ENCODE measurements around the gene FAM98C. TPM values are rescaled to one million over a fixed set of nuclear protein-coding genes. Genes with fewer than 3 reads are reported as not detected.

The FAM98C gene
- total RNA-seq, 2 donors from 2014 or later = 28.4 to 33.1 TPM

DNA sequence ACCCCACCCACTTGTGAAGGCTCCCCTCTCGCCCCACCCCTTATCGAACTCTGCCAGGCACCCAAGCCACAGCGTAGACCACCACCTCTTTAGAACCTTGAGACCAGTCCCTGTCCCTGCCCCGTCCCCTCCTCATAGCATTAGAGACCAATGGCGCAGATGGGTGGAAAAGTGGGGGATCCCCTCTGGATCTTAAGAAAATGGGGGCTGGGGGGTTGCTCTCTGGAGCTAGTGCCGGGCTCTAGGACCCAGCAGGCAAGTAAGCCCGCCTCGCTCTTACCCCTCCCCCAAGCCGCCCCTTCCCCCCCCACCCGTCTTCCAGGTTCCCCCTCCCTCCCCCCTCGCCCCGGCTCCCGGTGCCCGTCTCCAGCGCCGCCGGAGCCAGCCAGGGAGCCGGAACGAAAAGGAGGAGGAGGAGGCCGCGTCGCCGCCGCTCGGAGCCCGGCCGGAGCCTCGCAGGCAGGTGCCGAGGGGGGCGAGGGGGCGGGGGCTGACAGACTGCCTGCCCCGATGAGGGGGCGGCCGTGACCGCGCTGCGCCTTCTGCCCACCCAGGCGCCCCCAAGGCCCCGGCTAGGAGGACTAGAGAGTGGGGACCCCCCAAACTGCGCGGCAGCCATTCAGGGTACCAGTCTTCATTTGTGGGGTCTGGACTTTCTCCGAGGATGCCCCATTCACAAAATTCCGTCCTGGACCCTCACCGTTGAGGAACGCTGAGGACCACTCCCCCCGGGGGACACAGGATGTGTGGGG lies 14.4 kb upstream of the FAM98C start, which contains the start of gene SPRED3:
Gene SPRED3 (plus strand): TSS at position 349 of the 752 bp plus-strand sequence. CDS start 1,606 bp downstream, outside the sequence.
- H3K27ac Mint-ChIP-seq = peak within 1 kb of the TSS in 1 of 2 donors; percentile 10
- DNase-seq (ENCODE audit: low spot score in 2 of 2) (no peak), ATAC-seq (peak in 1 of 2 donors; percentile 17)
- H3K36me3 Mint-ChIP-seq = peaks cover 17 to 19% of the 10 kb centered on the region in 2 donors
- no peaks in the 10 kb centered on the region for H3K9me3 Mint-ChIP-seq

DNA sequence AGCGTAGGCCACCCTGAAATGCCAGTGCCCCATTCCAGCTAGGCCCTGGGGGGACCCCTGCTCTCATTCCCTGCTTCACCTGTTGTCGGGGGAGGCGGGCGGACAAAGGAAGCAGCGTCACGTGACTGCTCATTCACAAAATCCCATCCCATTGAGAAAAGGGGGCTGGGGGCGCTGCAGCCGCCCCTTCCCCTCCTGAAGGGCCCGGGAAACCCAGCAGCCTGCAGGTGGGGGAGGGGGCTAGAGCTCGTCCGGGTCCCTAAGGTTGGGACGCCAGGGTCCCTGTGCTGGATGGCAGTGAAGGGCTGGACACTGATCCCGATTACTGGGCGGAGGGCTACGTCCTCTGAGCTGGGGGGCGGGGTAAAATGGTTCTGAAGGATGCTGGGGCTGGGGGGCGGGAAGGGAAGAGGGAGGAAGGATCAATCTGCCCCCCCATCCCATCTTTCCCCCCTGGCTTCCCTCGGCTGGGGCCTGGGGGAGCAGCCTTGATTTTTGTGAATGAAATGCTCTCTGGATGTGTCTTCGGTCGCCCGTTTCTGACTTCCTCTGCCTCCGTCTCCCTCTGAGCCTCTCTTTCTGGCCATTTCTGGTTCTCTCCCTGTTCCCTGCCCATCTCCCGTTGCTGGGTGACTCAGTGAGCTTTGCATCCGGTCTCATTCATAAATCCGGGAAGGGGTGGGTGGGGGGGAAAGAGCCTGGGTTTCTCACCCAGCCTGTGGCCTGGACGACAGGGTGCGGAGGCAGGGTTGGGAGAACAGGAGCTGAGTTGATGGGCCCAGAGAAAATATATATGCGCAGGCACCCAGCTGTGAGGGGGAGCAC lies 13.6 kb upstream of the FAM98C start:
- peaks cover 9 to 13% of the 10 kb centered on the region in 2 donors for H3K36me3 Mint-ChIP-seq
- no peak for DNase-seq (ENCODE audit: low spot score in 2 of 2)
- H3K9me3 Mint-ChIP-seq = no peaks in the 10 kb centered on the region
- H3K27ac Mint-ChIP-seq = no peak overlapping the region
- ATAC-seq = no peak

DNA sequence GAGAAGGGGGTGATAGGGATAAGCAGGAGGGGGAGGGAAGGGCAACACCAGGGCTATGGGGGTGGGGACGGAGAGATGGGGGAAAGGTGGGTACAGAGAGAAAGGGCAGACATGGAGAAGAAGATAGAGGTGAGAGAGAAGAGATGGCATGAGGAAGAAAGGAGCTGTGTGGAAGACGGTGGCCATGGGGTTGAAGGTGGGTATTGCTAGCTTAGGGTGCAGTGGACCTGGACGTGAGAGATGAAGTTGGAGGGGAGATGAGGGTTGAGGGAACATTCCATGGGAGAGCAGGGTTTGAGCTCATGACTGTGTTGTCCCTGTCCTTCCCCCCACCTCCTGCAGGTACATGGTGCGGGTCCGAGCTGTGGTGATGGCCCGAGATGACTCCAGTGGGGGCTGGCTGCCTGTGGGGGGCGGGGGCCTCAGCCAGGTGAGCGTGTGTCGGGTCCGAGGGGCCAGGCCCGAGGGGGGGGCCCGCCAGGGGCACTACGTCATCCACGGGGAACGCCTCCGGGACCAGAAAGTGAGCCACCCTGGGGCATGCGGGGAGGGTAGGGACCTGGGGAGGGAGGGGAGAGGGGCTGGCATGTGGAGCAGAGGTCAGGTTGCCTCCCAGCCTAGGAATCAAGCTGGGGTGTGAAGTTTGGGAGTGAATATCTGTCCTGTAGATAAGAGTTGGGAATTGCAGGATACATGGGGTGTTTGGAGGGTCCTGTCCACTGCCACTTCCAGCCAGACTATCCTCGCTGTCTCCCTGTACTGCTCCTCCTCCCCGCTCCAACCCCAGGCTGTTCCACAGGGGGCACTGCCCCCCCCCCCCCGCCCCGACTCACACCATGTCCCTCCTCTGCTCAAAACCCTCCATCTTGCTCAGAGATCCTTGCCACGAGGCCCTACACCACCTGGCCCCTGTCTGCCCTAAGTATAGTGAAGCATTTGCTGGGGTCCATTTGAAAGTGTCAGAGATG lies 12.7 kb upstream of the FAM98C start:
- no peak for ATAC-seq
- Mint-ChIP-seq H3K27ac (no peak overlapping the region), H3K36me3 (peaks cover 5 to 6% of the 10 kb centered on the region in 2 donors), H3K9me3 (no peaks in the 10 kb centered on the region)
- no peak for DNase-seq (ENCODE audit: low spot score in 2 of 2)

DNA sequence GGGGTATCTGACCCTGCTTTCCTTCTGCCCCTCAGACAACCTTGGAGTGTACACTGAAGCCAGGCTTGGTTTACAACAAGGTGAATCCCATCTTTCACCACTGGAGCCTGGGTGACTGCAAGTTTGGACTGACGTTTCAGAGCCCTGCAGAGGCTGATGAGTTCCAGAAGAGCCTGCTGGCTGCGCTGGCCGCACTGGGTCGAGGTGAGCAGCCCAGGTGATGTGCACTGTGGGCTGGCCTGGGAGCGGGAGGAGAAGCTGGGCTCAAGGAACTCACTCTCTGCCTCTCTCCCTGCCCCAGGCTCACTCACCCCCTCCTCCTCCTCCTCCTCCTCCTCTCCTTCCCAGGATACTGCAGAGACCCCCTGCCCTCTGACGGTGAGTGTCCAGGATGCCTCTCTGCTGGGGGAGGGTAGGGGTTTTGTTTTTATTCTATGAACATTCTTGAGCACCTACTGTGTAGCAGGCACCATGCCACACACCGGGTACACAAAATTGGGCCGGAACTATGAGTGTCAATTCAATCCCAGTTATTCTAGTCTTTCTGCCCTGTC lies 10.9 kb upstream of the FAM98C start:
- Mint-ChIP-seq H3K9me3 (no peaks in the 10 kb centered on the region), H3K36me3 (peaks cover 9 to 12% of the 10 kb centered on the region in 2 donors), H3K27ac (no peak overlapping the region)
- ATAC-seq (no peak), DNase-seq (ENCODE audit: low spot score in 2 of 2) (no peak)

DNA sequence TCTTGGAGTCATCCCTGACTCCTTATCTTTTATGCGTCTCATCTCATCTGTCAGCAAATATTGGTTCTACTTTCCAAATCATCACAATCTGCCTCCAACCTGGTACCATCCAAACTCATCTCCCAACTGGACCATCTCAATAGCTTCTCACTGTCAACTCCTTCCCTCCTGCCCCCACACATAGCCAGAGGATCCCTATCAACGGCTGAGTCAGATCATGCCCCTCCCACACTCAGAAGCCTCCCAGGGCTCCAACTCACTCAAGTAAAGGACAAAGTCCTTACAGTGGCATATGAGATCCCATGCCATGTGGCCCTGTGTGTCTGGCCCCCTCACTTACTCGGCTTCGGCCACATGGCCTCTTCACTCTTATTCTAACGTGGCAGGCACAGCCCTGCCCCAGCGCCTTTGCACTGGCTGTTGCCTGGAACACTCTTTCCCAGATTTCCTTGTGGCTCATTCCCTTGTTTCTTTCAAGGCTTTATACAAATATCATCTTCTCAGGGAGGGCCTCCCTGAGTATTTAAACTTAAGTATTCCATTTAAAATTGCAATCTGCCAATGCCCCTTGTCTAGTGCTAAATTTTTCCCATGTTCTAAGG lies 10.1 kb upstream of the FAM98C start:
- Mint-ChIP-seq H3K9me3 (no peaks in the 10 kb centered on the region), H3K36me3 (peaks cover 5 to 13% of the 10 kb centered on the region in 2 donors), H3K27ac (no peak overlapping the region)
- DNase-seq (ENCODE audit: low spot score in 2 of 2) = no peak
- ATAC-seq = no peak

DNA sequence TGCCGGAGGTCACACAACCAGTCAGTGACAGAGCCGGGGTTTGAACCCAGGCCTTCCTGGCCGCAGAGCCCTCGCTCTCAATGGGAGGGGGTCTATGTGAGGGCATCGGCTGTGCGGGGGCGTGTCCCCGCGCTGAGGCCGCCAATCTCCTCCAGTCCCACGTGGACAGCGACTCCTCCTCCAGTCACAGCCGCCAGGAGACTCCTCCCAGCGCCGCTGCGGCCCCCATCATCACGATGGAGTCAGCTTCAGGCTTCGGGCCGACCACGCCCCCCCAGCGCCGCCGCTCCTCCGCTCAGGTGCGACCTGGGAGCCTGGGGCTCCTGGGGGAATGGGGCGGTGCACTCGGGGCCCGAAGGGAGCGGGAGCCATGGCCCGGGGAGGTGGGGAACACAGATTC lies 8.4 kb upstream of the FAM98C start:
- peaks cover 5 to 13% of the 10 kb centered on the region in 2 donors for H3K36me3 Mint-ChIP-seq
- peak overlapping the region; percentile 61 to 64 for H3K27ac Mint-ChIP-seq
- ATAC-seq = peak; percentile 45 to 85
- DNase-seq (ENCODE audit: low spot score in 2 of 2) = peak in 1 of 2 donors; percentile 77
- no peaks in the 10 kb centered on the region for H3K9me3 Mint-ChIP-seq

DNA sequence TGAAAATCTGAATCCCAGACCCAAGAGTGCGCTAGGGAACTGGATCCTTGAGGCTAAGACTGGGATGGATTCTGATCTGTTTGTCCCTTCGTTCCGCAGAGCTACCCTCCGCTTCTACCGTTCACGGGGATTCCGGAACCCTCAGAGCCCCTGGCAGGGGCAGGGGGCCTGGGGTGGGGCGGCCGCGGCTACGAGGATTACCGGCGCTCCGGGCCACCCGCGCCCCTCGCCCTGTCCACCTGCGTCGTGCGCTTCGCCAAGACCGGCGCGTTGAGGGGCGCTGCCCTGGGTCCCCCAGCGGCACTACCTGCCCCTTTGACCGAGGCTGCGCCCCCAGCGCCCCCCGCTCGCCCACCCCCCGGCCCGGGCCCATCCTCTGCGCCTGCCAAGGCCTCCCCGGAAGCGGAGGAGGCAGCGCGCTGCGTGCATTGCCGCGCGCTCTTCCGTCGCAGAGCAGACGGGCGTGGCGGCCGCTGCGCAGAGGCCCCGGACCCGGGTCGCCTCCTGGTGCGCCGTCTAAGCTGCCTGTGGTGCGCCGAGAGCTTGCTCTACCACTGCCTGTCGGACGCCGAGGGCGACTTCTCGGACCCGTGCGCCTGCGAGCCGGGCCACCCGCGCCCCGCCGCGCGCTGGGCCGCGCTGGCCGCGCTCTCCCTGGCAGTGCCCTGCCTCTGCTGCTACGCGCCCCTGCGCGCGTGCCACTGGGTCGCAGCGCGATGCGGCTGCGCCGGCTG lies 7.3 kb upstream of the FAM98C start:
- H3K27ac Mint-ChIP-seq = no peak overlapping the region
- DNase-seq (ENCODE audit: low spot score in 2 of 2) (peak; percentile 42 to 60), ATAC-seq (peak; percentile 71 to 78)
- H3K9me3 Mint-ChIP-seq = no peaks in the 10 kb centered on the region
- peaks cover 5 to 13% of the 10 kb centered on the region in 2 donors for H3K36me3 Mint-ChIP-seq

DNA sequence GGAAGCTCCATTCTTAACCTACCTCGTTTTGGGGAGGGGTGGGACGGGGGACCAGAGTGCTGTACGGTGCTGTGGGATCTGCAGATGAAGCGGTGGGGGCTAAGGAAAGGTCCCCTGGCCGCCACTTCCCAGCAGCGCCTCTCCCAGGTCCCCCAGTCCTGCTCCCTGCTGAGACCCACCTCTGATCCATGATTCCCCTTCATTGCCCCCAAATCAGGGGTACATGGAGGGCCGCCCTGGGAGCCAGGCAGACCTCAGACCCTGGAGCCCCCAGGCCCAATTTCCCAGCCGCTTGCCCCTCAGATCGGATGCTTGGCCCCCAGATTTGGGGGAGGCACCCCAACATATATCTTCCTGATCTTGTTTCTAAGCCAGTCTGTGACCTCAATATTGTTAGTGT lies 3.8 kb upstream of the FAM98C start:
- no peak for ATAC-seq
- H3K9me3 Mint-ChIP-seq = no peaks in the 10 kb centered on the region
- DNase-seq (ENCODE audit: low spot score in 2 of 2) = no peak
- H3K36me3 Mint-ChIP-seq = peaks cover 5 to 13% of the 10 kb centered on the region in 2 donors
- H3K27ac Mint-ChIP-seq = no peak overlapping the region

DNA sequence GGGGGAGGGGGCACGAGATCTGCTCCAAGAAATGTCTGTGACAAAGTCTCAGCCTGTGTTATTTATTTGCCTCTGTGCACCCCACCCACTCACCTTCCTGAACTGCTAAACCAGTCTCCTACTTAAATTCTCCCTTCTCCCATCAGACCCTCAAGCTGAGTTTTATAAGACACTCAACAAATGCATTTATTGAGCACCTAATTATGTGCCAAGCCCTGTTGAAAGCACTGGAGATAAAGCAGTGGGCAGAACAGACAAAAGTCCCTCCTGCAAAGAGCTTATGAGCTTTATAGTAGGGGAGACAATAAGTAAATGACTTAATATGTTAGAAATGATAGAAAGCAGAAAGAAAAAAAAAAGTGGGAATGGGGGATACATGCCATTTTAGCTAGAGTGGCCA lies 3.4 kb upstream of the FAM98C start:
- DNase-seq (ENCODE audit: low spot score in 2 of 2) = no peak
- no peak for ATAC-seq
- Mint-ChIP-seq H3K9me3 (no peaks in the 10 kb centered on the region), H3K27ac (no peak overlapping the region), H3K36me3 (peaks cover 5 to 13% of the 10 kb centered on the region in 2 donors)

DNA sequence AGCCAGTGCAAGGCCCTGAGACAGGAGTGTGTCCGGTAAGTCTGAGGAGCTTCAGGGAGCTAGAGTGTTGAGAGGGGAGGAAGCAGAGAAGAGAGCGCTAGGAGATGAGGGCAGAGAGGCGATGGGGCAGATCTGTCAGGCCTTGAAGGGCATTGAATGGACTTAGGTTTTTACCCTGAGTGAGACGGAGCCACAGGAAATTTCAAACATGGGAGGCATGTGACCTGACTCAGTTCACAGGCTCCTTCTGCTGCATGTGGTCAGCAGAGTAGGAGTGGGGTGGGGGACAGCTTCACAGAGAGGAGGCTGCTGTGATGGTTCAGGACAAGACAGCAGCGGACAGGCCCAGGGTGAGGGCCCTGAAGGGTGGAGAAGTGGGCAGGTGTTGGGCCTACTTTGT lies 2.5 kb upstream of the FAM98C start:
- Mint-ChIP-seq H3K36me3 (peaks cover 5 to 12% of the 10 kb centered on the region in 2 donors), H3K9me3 (no peaks in the 10 kb centered on the region), H3K27ac (no peak overlapping the region)
- no peak for ATAC-seq
- DNase-seq (ENCODE audit: low spot score in 2 of 2) = no peak

DNA sequence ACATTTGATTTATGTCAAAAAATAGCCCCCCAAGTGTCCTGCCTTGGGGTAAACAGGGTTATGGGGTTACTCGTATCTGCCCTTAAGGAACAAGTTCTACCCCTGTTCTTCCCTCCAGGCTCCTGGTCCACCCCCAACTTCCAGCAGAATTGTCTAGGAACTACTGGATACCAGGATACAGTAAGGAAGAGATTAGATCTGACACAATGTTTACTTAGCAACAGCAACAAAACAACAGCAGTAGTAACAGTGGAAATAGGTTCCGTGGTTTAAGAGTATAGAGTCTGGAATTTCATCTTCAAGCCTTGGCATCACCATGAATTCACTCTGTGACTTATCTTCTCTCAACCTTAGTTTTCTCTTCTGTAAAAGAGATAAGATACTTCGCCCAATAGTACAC lies 1.7 kb upstream of the FAM98C start:
- Mint-ChIP-seq H3K36me3 (peaks cover 5 to 14% of the 10 kb centered on the region in 2 donors), H3K27ac (no peak overlapping the region), H3K9me3 (no peaks in the 10 kb centered on the region)
- DNase-seq (ENCODE audit: low spot score in 2 of 2) = no peak
- no peak for ATAC-seq

DNA sequence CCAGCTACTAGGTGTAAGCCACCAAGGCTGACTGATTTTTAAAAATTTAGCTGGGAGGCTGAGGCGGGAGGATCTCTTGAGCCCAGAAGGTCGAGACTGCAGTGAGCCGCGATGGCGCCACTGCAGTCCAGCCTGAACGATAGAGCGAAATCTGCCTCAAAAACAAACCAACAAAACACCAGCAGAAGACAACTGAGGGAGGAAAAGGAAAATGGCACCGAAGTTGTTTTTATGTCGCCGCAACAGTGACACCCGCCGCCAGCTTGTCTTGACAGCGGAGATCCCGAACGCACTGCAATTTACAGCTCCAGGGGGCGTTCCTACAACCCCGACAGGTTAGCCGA lies 298 bp upstream of the FAM98C start:
- Mint-ChIP-seq H3K27ac (peak overlapping the region; percentile 44 to 90), H3K9me3 (no peaks in the 10 kb centered on the region), H3K36me3 (peaks cover 0 to 6% of the 10 kb centered on the region in 2 donors)
- DNase-seq (ENCODE audit: low spot score in 2 of 2) (no peak), ATAC-seq (no peak)

DNA sequence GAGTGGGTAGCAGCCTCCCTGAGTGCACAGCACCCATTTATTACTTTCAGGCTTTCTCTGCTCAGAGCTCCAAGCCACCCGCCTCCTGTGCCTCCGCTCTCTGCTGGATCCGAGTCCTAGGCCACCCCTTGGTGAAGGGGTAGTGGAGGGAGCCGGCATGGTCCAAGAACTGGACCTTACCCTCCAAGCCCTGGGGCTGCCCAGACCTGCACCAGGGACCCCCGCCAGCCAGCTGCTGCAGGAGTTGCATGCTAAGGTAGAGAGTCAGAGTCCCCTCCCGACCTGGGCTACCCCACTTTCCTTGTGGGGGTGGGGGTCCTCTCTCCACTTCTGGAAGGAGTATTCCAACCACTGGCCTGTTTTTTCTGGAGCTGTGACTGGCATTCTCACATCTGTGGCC lies 2.0 kb downstream of the FAM98C start:
- H3K27ac Mint-ChIP-seq = peak overlapping the region; percentile 60 to 90
- ATAC-seq (no peak), DNase-seq (ENCODE audit: low spot score in 2 of 2) (no peak)
- H3K9me3 Mint-ChIP-seq = no peaks in the 10 kb centered on the region
- H3K36me3 Mint-ChIP-seq = peaks cover 0 to 6% of the 10 kb centered on the region in 2 donors

DNA sequence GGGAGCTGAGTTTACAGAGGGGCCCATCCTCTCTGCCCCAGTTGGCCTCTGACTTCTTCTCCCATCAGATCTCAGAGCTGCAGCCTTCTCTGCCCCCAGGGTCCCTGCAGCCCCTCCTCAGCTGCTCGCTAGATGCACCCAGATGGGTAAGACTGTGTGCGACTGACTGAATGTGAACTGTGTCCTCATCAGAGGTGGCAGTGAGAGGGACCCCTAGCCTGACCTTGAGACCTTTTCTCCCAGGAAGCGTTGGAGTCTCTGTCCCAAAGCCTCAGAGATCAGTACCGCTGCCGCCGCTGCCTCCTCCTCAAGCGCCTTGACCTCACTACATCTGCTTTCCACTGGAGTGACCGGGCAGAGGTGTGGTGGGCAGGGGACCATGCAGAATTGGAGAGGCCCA lies 2.4 kb downstream of the FAM98C start:
- Mint-ChIP-seq H3K9me3 (no peaks in the 10 kb centered on the region), H3K36me3 (peaks cover 0 to 6% of the 10 kb centered on the region in 2 donors), H3K27ac (peak overlapping the region in 1 of 2 donors; percentile 9)
- DNase-seq (ENCODE audit: low spot score in 2 of 2) = no peak
- ATAC-seq = no peak

DNA sequence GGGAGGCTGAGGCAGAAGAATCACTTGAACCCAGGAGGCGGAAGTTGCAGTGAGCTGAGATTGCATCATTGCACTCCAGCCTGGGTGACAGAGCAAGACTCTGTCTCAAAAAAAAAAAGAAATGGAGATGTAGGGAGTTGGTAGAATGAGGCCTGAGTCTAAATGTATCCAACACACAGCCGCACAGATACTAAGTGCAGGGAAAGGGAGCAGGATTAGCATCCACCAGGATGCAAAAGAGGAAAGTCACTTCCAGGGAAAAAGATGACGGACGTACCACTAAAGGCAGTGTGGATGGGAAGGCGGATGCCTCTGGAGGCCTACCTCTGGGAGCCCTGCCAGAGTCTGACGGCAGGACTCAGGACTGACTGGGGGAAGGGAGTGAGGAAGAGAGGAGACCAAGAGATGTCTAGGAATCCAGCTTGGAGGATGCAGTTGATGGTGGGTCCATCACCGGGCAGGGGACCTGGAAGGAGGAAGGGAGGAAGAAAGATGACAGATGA lies 6.8 kb downstream of the FAM98C start:
- peaks cover 0 to 6% of the 10 kb centered on the region in 2 donors for H3K36me3 Mint-ChIP-seq
- no peak for DNase-seq (ENCODE audit: low spot score in 2 of 2)
- no peaks in the 10 kb centered on the region for H3K9me3 Mint-ChIP-seq
- peak overlapping the region in 1 of 2 donors; percentile 64 for H3K27ac Mint-ChIP-seq
- no peak for ATAC-seq

Measured in activated naive CD4-positive, alpha-beta T cell treated with anti-CD3 and anti-CD28 coated beads, Interleukin-2, amount 50 U/mL, for 72 hours (primary cell).